ENCODE measurements around the gene IMPG2.

IMPG2 gene

GRCh38 chr3:101268971-101269671, 51.3 kb downstream of the IMPG2 start:
- no peak overlapping the region for H3K4me3 ChIP-seq (ENCODE audit: low read depth, low read length)
- no peak for TF ChIP-seq CTCF (IDR thresholded peaks at IDR 0.05; ENCODE audit: insufficient read depth, low read depth, low read length, missing control alignments)
- no peak for DNase-seq (ENCODE audit: low read depth)

- H3K4me3 ChIP-seq (ENCODE audit: low read depth, low read length), result no peak overlapping the region
- DNase-seq (ENCODE audit: low read depth), result no peak
- TF ChIP-seq CTCF (IDR thresholded peaks at IDR 0.05; ENCODE audit: insufficient read depth, low read depth, low read length, missing control alignments), result no peak
Observed at GRCh38 chr3:101268141-101268540, 52.2 kb downstream of the IMPG2 start.

- TF ChIP-seq CTCF (IDR thresholded peaks at IDR 0.05; ENCODE audit: insufficient read depth, low read depth, low read length, missing control alignments), result no peak
- no peak for DNase-seq (ENCODE audit: low read depth)
- no peak overlapping the region for H3K4me3 ChIP-seq (ENCODE audit: low read depth, low read length)
Observed at GRCh38 chr3:101266566-101266965, 53.8 kb downstream of the IMPG2 start.

- no peak for TF ChIP-seq CTCF (IDR thresholded peaks at IDR 0.05; ENCODE audit: insufficient read depth, low read depth, low read length, missing control alignments)
- DNase-seq (ENCODE audit: low read depth), result no peak
- H3K4me3 ChIP-seq (ENCODE audit: low read depth, low read length), result no peak overlapping the region
Observed at GRCh38 chr3:101266071-101266470, 54.3 kb downstream of the IMPG2 start.

- no peak overlapping the region for H3K4me3 ChIP-seq (ENCODE audit: low read depth, low read length)
- DNase-seq (ENCODE audit: low read depth), result peak; percentile 5
- TF ChIP-seq CTCF (IDR thresholded peaks at IDR 0.05; ENCODE audit: insufficient read depth, low read depth, low read length, missing control alignments), result no peak
Observed at GRCh38 chr3:101262393-101263240, 57.8 kb downstream of the IMPG2 start.

GRCh38 chr3:101261506-101261905, 58.9 kb downstream of the IMPG2 start:
- DNase-seq (ENCODE audit: low read depth), result no peak
- no peak overlapping the region for H3K4me3 ChIP-seq (ENCODE audit: low read depth, low read length)
- TF ChIP-seq CTCF (IDR thresholded peaks at IDR 0.05; ENCODE audit: insufficient read depth, low read depth, low read length, missing control alignments), result no peak

All from GM12865 (cell line).